Activated T-helper 17 cell treated with anti-CD3 and anti-CD28 coated beads, Interleukin-2, amount 50 U/mL, for 72 hours (primary cell): ENCODE results near the gene DCLK1. TPM values are rescaled to one million over a fixed set of nuclear protein-coding genes. Genes with fewer than 3 reads are reported as not detected.
"Not testable (repeated sequence)": the region's sequence is repeated elsewhere in the genome, so short reads cannot be mapped to it uniquely, and the experiment has no call there.

Source experiments
- ATAC-seq: fragments of 150-1000 bp; cut with Tn5 transposase; replicated peaks from 2 replicates; pipeline ENCODE4 v1.10.0; 2021; ENCODE audit warnings: mild to moderate bottlenecking, moderate library complexity
- H3K27ac Mint-ChIP-seq: one replicate; pipeline ENCODE4 v1.8.0; 2022; ENCODE audit warnings: mixed read lengths
- H3K27me3 Mint-ChIP-seq: one replicate; pipeline ENCODE4 v1.8.0; 2022; ENCODE audit warnings: mixed read lengths
- H3K36me3 Mint-ChIP-seq: one replicate; pipeline ENCODE4 v1.8.0; 2022; ENCODE audit warnings: low read depth, mild to moderate bottlenecking, mixed read lengths
- H3K4me1 Mint-ChIP-seq: one replicate; pipeline ENCODE4 v1.8.0; 2022; ENCODE audit warnings: mixed read lengths
- H3K4me3 Mint-ChIP-seq: one replicate; pipeline ENCODE4 v1.8.0; 2022; ENCODE audit warnings: mild to moderate bottlenecking, mixed read lengths
- H3K9me3 Mint-ChIP-seq: one replicate; pipeline ENCODE4 v1.8.0; 2022; ENCODE audit warnings: mixed read lengths
- total RNA-seq, 2 donors: library from RNA; stranded (reverse); gene quantifications; one replicate each; pipeline ENCODE4 v1.2.3, GENCODE V29; 2022

DCLK1 gene
- total RNA-seq, 2 donors from 2014 or later: not detected

DNA sequence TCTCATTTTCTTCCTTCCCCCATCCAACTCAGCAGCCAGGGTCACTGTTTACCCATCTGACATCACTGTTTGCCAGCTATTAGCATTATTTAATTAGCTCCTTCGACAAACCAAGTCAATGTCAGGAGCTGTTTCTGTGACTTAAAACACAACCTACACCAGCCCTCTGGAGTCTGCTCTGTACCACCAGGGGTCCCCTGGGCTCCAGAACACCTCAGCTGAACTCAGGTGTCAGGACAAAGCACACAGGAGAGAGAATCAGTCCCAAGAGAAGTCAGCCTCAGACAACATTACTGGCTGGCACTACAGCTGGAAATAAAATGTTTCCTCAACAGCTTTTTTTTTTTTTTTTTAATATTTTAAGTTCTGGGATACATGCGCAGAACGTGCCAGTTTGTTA, 45.1 kb downstream of the DCLK1 start:
- peaks cover 4% of the 10 kb centered on the region for H3K27me3 Mint-ChIP-seq
- no peaks in the 10 kb centered on the region for H3K4me1 Mint-ChIP-seq
- no peak overlapping the region for H3K27ac Mint-ChIP-seq
- H3K4me3 Mint-ChIP-seq: no peak overlapping the region
- ATAC-seq: no peak
- peaks cover 4% of the 10 kb centered on the region for H3K9me3 Mint-ChIP-seq
- H3K36me3 Mint-ChIP-seq: no peaks in the 10 kb centered on the region

GRCh38 chr13:36084131-36084530, 47.1 kb downstream of the DCLK1 start:
- H3K4me1 Mint-ChIP-seq: no peaks in the 10 kb centered on the region
- H3K9me3 Mint-ChIP-seq: no peaks in the 10 kb centered on the region
- no peak overlapping the region for H3K27ac Mint-ChIP-seq
- ATAC-seq: no peak
- no peaks in the 10 kb centered on the region for H3K27me3 Mint-ChIP-seq
- H3K36me3 Mint-ChIP-seq: no peaks in the 10 kb centered on the region
- no peak overlapping the region for H3K4me3 Mint-ChIP-seq

GRCh38 chr13:36082806-36083205, 48.4 kb downstream of the DCLK1 start:
- Mint-ChIP-seq H3K4me1 (no peaks in the 10 kb centered on the region), H3K27ac (no peak overlapping the region), H3K36me3 (no peaks in the 10 kb centered on the region), H3K9me3 (peaks cover 3% of the 10 kb centered on the region), H3K4me3 (no peak overlapping the region), H3K27me3 (no peaks in the 10 kb centered on the region)
- ATAC-seq: no peak

GRCh38 chr13:36082396-36082795, 48.8 kb downstream of the DCLK1 start:
- no peak for ATAC-seq
- no peaks in the 10 kb centered on the region for H3K4me1 Mint-ChIP-seq
- H3K27ac Mint-ChIP-seq: no peak overlapping the region
- no peaks in the 10 kb centered on the region for H3K36me3 Mint-ChIP-seq
- no peak overlapping the region for H3K4me3 Mint-ChIP-seq
- peaks cover 3% of the 10 kb centered on the region for H3K9me3 Mint-ChIP-seq
- no peaks in the 10 kb centered on the region for H3K27me3 Mint-ChIP-seq

DNA sequence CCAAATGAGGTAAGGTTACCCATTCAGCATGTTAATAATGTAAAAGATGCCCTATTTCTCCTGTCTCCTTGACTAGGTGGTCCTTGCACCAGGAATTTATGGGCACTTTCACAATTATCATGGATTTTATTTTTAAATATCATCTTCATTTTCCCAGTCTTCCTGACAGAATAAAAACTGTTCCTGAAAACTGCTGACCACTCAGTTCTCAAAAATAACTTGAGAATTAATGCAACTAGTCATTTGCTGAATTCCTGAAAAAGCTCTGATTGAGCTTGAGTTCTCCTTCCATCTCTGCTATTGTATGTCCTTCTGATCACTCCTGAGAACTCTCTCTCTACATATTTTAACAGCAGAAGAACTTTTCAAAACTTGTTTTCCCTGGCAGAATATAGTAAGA, 55.0 kb downstream of the DCLK1 start:
- H3K27ac Mint-ChIP-seq: no peak overlapping the region
- no peaks in the 10 kb centered on the region for H3K4me1 Mint-ChIP-seq
- no peaks in the 10 kb centered on the region for H3K36me3 Mint-ChIP-seq
- peaks cover 7% of the 10 kb centered on the region for H3K9me3 Mint-ChIP-seq
- ATAC-seq: no peak
- H3K4me3 Mint-ChIP-seq: no peak overlapping the region
- H3K27me3 Mint-ChIP-seq: no peaks in the 10 kb centered on the region

DNA sequence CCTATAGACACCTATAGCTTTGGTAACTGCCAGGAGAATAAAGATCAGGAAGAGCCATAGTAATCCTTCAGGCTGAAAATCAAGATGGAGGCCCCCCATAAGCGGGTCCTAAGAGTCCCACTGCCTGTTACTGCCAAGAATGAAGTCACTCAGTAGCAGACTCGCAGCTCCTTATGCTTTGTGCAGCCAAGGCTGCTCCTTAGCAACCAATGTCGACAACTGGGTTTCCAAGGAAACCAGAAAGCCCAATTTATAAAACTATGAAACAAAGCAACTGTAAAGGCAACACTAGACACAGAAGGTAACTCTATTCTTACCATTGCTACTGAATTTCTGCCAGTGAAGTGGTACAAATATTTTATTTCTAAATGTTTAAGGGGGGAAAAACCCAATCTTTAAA, 56.5 kb downstream of the DCLK1 start:
- Mint-ChIP-seq H3K27ac (no peak overlapping the region), H3K4me1 (no peaks in the 10 kb centered on the region), H3K36me3 (no peaks in the 10 kb centered on the region), H3K4me3 (no peak overlapping the region), H3K9me3 (peaks cover 7% of the 10 kb centered on the region), H3K27me3 (no peaks in the 10 kb centered on the region)
- no peak for ATAC-seq

DNA sequence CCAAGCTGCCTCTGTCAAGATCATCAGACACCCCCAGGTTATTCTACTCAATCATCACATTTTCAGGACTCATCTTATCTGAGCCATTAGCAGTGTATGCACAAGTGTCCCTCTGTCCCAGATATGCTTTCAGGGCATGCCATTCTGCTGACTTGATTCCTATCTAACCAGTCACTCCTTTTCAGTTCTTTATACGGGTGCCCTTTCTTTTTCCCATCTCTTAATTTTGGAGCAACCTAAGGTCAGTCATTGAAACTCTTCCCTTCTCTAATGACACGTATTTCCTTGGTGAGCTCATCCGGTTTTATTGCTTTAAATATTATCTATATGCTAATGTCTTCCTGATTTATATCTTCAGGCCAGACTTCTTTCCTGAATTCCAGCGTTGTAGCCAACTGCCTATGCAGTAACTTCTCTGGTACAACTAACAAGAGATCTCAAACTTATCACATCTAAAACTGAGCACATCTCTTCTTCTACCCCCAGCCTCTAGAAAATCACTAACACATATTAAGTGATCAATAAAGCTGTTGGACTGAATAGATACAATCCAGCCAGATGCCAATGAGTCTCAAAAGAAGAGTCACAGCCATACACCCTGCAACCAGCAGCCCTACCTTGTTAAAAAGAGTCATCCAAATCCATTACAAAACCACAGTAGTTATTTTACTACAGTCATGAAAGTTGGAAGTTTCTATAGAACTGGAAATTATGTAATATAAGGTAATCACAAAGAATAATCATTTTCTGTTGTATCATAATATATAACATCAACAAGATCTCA, 58.8 kb downstream of the DCLK1 start:
- no peak for ATAC-seq
- no peak overlapping the region for H3K4me3 Mint-ChIP-seq
- no peaks in the 10 kb centered on the region for H3K27me3 Mint-ChIP-seq
- no peaks in the 10 kb centered on the region for H3K36me3 Mint-ChIP-seq
- no peak overlapping the region for H3K27ac Mint-ChIP-seq
- H3K4me1 Mint-ChIP-seq: no peaks in the 10 kb centered on the region
- H3K9me3 Mint-ChIP-seq: peaks cover 7% of the 10 kb centered on the region

DNA sequence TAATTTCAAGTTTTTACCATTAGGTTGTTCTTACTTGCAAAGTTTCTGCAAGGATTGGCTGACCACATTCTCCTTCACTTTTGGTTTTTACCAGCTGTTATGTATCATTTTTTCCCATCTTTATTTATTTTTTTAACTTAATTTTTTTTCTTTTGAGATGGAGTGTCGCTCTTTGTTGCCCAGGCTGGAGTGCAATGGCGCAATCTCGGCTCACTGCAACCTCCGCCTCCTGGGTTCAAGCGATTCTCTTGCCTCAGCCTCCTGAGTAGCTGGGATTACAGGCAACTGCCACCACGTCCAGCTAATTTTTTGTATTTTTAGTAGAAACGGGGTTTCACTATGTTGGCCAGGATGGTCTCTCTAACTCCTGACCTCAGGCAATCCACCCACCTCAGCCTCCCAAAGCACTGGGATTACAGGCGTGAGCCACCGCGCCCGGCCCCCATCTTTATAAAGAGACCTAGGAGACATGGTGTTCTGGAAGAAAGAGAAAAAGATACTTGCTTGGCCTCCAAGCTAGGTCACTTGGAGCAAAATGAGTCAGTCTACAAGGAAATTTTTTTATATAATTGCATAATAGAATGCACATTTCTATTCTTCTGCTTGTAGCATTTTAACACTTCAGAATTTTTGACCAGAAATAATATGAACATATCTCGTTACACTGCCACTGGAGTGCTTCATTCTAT, 60.5 kb downstream of the DCLK1 start:
- not testable (repeated sequence) for H3K4me3 Mint-ChIP-seq, H3K4me1 Mint-ChIP-seq, H3K27ac Mint-ChIP-seq, ATAC-seq, H3K36me3 Mint-ChIP-seq, H3K27me3 Mint-ChIP-seq, H3K9me3 Mint-ChIP-seq

- Mint-ChIP-seq H3K4me3 (no peak overlapping the region), H3K36me3 (no peaks in the 10 kb centered on the region), H3K9me3 (peaks cover 7% of the 10 kb centered on the region), H3K27ac (no peak overlapping the region), H3K4me1 (no peaks in the 10 kb centered on the region), H3K27me3 (no peaks in the 10 kb centered on the region)
- ATAC-seq: no peak
Observed at GRCh38 chr13:36069881-36070366, 61.3 kb downstream of the DCLK1 start.

- Mint-ChIP-seq H3K27ac (no peak overlapping the region), H3K4me1 (no peaks in the 10 kb centered on the region)
Observed at GRCh38 chr13:36068991-36069390, 62.2 kb downstream of the DCLK1 start.

DNA sequence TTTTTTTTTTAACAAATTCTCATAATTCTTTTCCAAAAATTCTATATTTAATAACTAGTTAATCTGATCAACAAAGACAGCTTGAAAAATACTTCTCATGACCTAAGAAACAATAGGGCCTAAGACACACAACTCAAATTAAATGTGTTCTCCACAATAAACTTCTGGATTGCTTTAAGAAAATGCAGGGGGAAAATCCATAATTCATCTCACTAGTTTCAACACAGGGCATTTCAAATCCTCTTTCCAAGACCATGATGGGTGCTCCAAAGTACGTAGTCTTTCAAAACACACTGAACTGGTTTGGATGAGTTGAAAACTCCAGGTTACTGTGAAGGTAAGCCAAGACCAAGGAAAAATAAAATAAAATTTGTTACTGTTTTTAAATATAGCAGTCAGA, 62.6 kb downstream of the DCLK1 start:
- peaks cover 7% of the 10 kb centered on the region for H3K9me3 Mint-ChIP-seq
- ATAC-seq: no peak
- no peak overlapping the region for H3K27ac Mint-ChIP-seq
- no peaks in the 10 kb centered on the region for H3K4me1 Mint-ChIP-seq
- H3K27me3 Mint-ChIP-seq: no peaks in the 10 kb centered on the region
- no peak overlapping the region for H3K4me3 Mint-ChIP-seq
- H3K36me3 Mint-ChIP-seq: no peaks in the 10 kb centered on the region

More at GRCh38 chr13:36068991-36069390, 62.2 kb downstream of the DCLK1 start:
- H3K36me3 Mint-ChIP-seq: no peaks in the 10 kb centered on the region
- no peak overlapping the region for H3K4me3 Mint-ChIP-seq
- H3K9me3 Mint-ChIP-seq: peaks cover 7% of the 10 kb centered on the region
- no peaks in the 10 kb centered on the region for H3K27me3 Mint-ChIP-seq
- ATAC-seq: no peak

DNA sequence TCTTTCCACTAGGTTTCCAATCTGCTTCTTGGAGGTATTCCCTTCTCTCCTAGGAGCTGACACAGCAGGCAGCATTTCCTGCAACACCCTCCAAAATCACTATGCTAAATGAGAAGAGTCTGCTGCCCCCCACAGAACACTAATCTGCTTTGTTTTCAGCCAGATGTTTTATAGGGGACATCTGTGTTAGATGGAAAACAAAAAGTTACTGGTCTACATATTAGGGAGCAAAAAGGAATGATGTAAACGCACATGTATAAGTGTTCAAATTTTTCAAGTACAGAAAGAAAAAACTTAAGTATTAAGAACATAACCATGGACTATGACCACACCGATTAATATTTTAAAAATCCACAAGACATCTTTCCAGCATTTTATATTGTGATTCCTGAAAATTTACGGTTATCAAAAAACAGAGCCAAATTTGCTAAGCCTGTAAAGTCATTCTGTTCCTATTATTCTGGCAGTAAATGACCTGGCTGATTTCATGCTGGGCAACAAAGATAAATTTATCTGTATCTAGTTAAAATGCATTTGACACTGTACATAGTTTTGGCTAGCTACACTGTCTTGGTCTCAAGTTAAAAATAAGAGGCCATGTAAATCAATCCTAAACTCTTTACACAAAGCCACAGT, 63.3 kb downstream of the DCLK1 start:
- Mint-ChIP-seq H3K27ac (no peak overlapping the region), H3K4me3 (no peak overlapping the region), H3K36me3 (no peaks in the 10 kb centered on the region), H3K9me3 (peaks cover 7% of the 10 kb centered on the region), H3K27me3 (no peaks in the 10 kb centered on the region), H3K4me1 (no peaks in the 10 kb centered on the region)
- no peak for ATAC-seq

DNA sequence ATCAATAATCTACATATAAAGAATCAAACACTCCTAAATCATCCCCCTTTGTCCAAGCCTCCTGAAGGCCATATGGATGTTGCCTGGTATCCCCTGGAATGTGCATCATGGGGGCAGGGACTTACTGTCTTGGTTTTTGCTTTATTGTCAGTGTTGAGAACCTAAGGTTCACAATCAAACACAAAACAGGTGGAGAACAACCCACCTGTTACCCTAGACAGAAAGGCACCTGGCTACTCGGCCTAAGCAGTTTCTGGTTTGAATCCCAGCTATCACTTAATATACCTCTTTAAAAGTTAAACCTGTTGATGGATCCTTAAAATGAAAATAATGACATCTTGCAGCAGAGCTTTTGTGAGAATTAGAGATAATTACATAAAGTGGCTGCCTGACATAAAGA, 68.9 kb downstream of the DCLK1 start:
- Mint-ChIP-seq H3K4me3 (no peak overlapping the region), H3K4me1 (no peaks in the 10 kb centered on the region), H3K9me3 (peaks cover 7% of the 10 kb centered on the region), H3K36me3 (no peaks in the 10 kb centered on the region), H3K27me3 (no peaks in the 10 kb centered on the region), H3K27ac (no peak overlapping the region)
- ATAC-seq: no peak

DNA sequence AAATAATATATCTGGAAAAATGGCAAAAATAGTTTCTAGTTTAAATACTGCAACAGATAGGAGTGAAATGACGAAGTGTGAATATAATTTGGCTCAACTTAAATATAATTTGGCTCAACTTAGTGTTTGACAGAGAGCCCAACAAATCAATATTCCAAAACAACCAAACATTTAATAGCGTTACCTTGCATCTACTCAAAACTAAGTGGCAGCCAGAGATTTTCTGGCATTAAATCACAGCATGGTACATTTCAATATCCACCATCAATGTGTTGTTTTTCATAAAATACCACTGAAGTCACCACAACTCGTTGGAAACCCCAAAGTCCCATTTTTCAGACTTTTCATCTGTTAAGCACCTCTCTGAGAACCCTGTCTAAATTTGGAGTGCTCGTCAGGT, 69.6 kb downstream of the DCLK1 start:
- H3K27ac Mint-ChIP-seq: no peak overlapping the region
- peaks cover 7% of the 10 kb centered on the region for H3K9me3 Mint-ChIP-seq
- no peaks in the 10 kb centered on the region for H3K4me1 Mint-ChIP-seq
- no peak overlapping the region for H3K4me3 Mint-ChIP-seq
- no peaks in the 10 kb centered on the region for H3K36me3 Mint-ChIP-seq
- H3K27me3 Mint-ChIP-seq: no peaks in the 10 kb centered on the region
- ATAC-seq: no peak

DNA sequence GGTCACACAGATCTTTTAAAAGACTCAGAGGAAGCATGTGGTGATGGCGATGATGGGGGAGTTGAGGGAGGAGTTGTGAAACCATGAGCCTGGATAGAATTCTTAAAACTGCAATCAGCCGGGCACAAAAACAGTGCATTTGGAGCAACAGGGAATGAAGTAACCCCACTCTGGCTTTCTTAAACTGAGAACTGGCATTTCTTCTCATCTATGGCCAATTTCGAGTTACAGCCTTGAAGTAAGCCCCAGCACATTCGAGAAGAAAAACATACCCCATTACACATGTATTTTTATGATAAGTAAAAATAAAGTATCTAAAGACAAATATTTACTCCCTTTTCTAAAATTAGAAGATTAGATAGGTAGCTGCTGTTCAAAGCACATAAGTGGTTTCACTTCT, 70.1 kb downstream of the DCLK1 start:
- H3K4me3 Mint-ChIP-seq: no peak overlapping the region
- no peak for ATAC-seq
- no peaks in the 10 kb centered on the region for H3K4me1 Mint-ChIP-seq
- no peaks in the 10 kb centered on the region for H3K36me3 Mint-ChIP-seq
- no peak overlapping the region for H3K27ac Mint-ChIP-seq
- H3K27me3 Mint-ChIP-seq: no peaks in the 10 kb centered on the region
- H3K9me3 Mint-ChIP-seq: peaks cover 7% of the 10 kb centered on the region
